ENCODE data around the gene GNG7.
"Not testable (repeated sequence)": the region's sequence is repeated elsewhere in the genome, so short reads cannot be mapped to it uniquely, and the experiment has no call there.

The GNG7 gene

GRCh38 chr19:2550431-2551171 is 151.9 kb downstream of the GNG7 start:
- DNase-seq (ENCODE audit: low spot score), result no peak

GRCh38 chr19:2549701-2550191 is 152.7 kb downstream of the GNG7 start:
- DNase-seq (ENCODE audit: low spot score), result peak; percentile 85

DNA sequence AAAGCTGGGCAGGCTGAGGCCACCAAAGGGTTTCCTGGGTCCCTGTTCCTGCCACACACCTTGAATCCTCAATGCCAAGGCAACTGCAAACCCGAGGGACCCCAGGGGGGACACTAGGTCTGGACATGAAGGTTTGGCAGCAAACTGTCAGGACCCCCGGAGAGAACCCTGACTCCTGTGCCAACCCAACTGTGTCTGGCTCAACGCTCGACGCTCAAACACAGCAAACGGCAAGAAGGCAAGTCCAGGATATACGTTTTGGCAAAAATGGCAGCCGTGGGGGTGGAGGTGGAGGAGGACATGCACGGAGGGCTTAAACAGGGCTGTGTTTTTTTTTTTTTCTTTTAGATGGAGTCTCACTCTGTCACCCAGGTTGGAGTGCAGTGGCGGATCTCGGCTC is 153.5 kb downstream of the GNG7 start:
- DNase-seq (ENCODE audit: low spot score), result no peak

- DNase-seq (ENCODE audit: low spot score), result no peak
Observed at GRCh38 chr19:2547721-2548120, 154.8 kb downstream of the GNG7 start.

DNA sequence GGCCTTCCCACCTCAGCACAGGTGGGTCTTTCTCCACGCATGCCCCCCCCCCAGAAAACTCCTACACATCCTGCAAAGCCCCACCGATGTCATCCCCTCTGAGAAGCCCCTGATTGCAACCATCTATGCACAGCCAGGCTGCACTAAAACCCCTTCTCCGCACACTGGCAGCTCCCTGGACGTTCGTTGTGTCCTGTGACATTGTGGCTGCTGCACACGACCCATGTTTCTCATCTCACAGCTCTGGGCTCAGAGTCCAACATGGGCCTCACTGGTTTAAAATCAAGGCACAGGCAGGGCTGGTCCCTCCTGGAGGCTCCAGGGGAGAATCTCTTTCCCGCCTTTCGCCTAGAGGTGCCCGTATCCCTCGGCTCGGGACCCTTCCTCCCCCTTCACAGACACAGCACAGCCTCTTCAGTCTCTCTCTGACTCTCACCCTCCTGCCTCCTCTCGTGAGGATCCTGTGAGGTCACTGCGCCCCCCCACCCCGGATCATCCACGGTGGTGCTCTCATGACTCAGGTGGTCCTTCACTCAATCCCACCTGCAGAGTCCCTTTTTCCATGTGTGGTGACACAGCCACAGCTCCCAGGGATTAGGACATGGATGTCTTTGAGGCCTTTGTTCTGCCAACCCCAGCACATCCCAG is 155.3 kb downstream of the GNG7 start:
- no peak for DNase-seq (ENCODE audit: low spot score)

GRCh38 chr19:2546128-2547032 is 156.1 kb downstream of the GNG7 start:
- no peak for DNase-seq (ENCODE audit: low spot score)

DNA sequence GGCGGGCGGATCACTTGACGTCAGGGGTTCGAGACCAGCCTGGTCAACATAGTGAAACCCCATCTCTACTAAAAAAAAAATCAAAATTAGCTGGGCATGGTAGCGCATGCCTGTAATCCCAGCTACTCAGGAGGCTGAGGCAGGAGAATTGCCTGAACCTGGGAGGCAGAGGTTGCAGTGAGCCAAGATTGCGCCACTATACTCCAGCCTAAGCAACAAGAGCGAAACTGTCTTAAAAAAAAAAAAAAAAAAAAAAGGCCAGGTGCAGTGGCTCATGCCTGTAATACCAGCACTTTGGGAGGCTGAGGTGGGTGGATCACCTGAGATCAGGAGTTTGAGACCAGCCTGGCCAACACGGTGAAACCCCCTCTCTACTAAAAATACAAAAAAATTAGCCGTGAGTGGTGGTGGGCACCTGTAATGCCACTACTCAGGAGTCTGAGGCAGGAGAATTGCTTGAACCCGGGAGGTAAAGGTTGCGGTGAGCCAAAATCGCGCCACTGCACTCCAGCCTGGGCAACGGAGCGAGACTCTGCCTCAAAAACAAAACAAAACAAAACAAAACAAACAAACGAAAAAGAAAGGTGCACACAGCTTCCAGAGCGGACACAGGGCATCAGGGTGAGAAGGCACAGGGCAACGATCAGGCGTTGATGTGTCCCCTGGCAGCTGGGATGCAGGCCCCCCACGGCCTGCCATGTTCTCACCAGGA is 156.9 kb downstream of the GNG7 start:
- DNase-seq (ENCODE audit: low spot score), result not testable (repeated sequence)

DNA sequence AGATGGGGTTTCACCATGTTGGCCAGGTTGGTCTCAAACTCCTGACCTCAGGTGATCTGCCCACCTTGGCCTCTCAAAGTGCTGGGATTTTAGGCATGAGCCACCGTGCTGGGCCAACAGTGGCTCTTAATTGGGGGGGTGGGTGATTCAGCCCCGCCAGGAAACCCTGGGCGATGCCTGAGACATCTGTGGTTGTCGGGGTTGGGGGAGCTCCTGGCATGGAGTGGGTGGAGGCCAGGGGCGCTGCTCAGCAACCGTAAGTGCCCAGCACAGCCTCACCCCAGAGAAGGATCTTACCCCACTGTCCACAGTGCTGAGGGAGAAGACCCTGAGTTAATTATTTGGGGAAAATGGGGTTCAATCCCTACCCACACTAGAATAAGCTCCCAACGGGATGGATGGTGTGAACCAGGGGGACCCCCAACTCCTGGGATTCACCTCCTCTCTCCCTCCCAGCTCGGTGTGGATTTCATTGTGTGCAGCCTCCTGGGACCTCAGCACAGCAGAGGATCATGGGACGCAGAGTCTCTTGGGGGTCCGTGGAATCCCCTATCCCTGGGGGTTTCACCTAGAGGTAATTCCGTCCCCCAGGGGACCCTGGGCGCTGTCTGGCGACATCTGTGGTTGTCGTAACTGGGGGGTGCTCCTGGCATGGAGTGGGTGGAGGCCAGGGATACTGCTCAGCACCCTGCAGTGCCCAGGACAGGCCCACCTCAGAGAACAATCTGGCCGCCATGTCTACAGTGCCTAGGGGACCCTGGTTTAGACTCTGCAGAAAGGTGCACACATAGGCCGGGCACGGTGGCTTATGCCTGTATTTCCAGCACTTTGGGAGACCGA is 157.7 kb downstream of the GNG7 start:
- no peak for DNase-seq (ENCODE audit: low spot score)

DNA sequence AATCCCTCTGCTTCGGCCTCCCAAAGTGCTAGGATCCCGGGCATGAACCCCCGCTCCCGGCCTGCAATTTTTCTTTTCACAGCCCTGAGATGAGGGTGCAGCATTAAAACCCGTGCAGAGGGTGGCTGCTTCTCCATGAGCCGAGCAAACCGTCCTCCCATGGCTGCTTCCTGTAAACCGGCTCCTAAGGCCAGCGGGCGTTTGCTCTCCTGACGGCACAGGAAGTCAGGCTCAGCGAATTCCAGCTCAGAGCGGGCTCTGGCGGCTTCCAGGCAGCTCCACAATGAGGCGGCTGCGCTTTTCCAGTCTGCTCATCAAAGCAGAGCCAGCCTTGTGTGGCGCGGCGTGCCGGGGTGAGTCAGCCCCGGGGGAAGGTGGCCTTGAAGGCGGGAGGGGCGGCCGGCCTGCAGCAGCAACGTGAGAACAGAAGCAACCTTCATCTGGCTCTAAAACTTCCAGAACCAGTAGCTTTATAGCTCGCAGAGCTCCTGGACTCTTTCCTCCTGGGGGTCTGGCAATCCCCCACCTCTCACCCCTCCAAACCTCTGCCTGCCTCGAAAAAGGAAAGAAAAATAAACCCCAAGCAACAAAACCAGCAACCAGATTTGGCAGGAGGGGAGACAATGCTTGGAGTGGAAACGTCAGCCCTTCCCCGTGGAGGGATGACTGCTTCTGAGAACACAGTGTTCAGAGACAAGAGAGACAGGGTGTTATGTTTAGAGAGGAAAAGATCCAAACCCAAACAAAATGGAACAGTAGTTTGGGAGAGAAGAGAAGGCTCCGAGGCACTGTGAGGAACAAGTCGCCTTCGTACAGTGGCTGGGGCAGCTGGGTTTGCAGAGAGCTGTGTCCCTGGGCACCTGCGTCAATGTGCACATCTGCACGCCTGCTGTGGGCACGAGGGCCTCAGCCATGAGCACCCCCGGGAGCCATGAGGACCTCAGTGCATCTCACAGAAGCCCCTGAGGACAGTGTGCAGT is 158.7 kb downstream of the GNG7 start:
- peak; percentile 93 for DNase-seq (ENCODE audit: low spot score)

DNA sequence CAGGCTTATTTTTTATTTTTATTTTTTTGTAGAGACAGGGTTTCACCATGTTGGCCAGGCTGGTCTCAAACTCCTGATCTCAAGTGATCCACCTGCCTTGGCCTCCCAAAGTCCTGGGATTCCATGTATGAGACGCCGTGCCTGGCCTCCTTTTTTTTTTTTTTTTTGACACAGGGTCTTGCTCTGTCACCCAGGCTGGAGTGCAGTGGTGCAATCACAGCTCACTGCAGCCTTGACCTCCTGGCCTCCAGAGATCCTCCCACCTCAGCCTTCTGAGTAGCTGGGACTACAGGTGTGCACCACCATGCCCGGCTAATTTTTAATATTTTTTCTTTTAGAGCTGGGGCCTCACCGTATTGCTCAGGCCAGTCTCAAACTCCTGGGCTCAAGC is 159.4 kb downstream of the GNG7 start:
- DNase-seq (ENCODE audit: low spot score), result not testable (repeated sequence)

GRCh38 chr19:2542341-2543069 is 160.0 kb downstream of the GNG7 start:
- no peak for DNase-seq (ENCODE audit: low spot score)

- DNase-seq (ENCODE audit: low spot score), result peak; percentile 95
Observed at GRCh38 chr19:2540646-2541454, 161.6 kb downstream of the GNG7 start.

- no peak for DNase-seq (ENCODE audit: low spot score)
Observed at GRCh38 chr19:2540251-2540645, 162.2 kb downstream of the GNG7 start.

GRCh38 chr19:2538096-2538757 is 164.3 kb downstream of the GNG7 start:
- DNase-seq (ENCODE audit: low spot score), result no peak

DNA sequence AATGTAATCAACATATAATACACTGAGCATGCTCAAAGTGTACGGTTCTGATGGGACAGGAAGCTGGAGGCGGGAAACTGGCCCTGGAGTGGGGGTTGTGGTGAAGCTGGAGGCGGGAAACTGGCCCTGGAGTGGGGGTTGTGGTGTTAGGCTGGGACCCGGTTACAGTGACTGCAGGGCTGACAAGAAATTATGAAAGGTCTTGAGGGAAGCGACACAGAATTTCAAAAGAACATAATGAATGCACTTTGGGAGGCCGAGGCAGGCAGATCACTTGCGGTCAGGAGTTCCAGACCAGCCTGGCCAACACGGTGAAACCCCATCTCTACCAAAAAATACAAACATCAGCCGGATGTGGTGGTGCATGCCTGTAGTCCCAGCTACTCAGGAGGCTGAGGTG is 164.9 kb downstream of the GNG7 start:
- DNase-seq (ENCODE audit: low spot score), result not testable (repeated sequence)

GRCh38 chr19:2536461-2536860 is 166.0 kb downstream of the GNG7 start:
- DNase-seq (ENCODE audit: low spot score), result no peak

GRCh38 chr19:2534423-2535013 is 168.0 kb downstream of the GNG7 start:
- DNase-seq (ENCODE audit: low spot score), result no peak
